ENCODE results near the gene MS4A15.

Gene MS4A15

GRCh38 chr11:60763692-60764369 lies 7.2 kb downstream of the MS4A15 start:
- Mint-ChIP-seq H3K9me3 (no peaks in the 10 kb centered on the region), H3K27ac (no peak overlapping the region), H3K27me3 (ENCODE audit: low read depth) (peaks cover 36% of the 10 kb centered on the region), H3K4me1 (ENCODE audit: low read depth) (no peaks in the 10 kb centered on the region), H3K4me3 (no peak overlapping the region), H3K36me3 (ENCODE audit: low read depth) (no peaks in the 10 kb centered on the region)

- H3K9me3 Mint-ChIP-seq, result no peaks in the 10 kb centered on the region
- H3K4me3 Mint-ChIP-seq, result no peak overlapping the region
- no peak overlapping the region for H3K27ac Mint-ChIP-seq
- H3K4me1 Mint-ChIP-seq (ENCODE audit: low read depth), result no peaks in the 10 kb centered on the region
- peaks cover 25% of the 10 kb centered on the region for H3K27me3 Mint-ChIP-seq (ENCODE audit: low read depth)
- H3K36me3 Mint-ChIP-seq (ENCODE audit: low read depth), result no peaks in the 10 kb centered on the region
These were observed 8.2 kb downstream of the MS4A15 start for GRCh38 chr11:60764879-60765278.

- H3K4me1 Mint-ChIP-seq (ENCODE audit: low read depth), result no peaks in the 10 kb centered on the region
- no peaks in the 10 kb centered on the region for H3K36me3 Mint-ChIP-seq (ENCODE audit: low read depth)
- H3K9me3 Mint-ChIP-seq, result no peaks in the 10 kb centered on the region
- no peak overlapping the region for H3K4me3 Mint-ChIP-seq
- H3K27me3 Mint-ChIP-seq (ENCODE audit: low read depth), result peaks cover 20% of the 10 kb centered on the region
- no peak overlapping the region for H3K27ac Mint-ChIP-seq
These were observed 8.7 kb downstream of the MS4A15 start for GRCh38 chr11:60765355-60765754.

GRCh38 chr11:60766547-60766946 lies 9.9 kb downstream of the MS4A15 start:
- Mint-ChIP-seq H3K9me3 (no peaks in the 10 kb centered on the region), H3K27ac (no peak overlapping the region), H3K36me3 (ENCODE audit: low read depth) (no peaks in the 10 kb centered on the region), H3K4me3 (no peak overlapping the region), H3K27me3 (ENCODE audit: low read depth) (peaks cover 8% of the 10 kb centered on the region), H3K4me1 (ENCODE audit: low read depth) (no peaks in the 10 kb centered on the region)

- Mint-ChIP-seq H3K4me3 (no peak overlapping the region), H3K27me3 (ENCODE audit: low read depth) (peaks cover 5% of the 10 kb centered on the region), H3K9me3 (no peaks in the 10 kb centered on the region), H3K36me3 (ENCODE audit: low read depth) (no peaks in the 10 kb centered on the region), H3K27ac (no peak overlapping the region), H3K4me1 (ENCODE audit: low read depth) (no peaks in the 10 kb centered on the region)
These were observed 10.7 kb downstream of the MS4A15 start for GRCh38 chr11:60767388-60767811.

GRCh38 chr11:60768202-60768601 lies 11.5 kb downstream of the MS4A15 start:
- no peaks in the 10 kb centered on the region for H3K4me1 Mint-ChIP-seq (ENCODE audit: low read depth)
- H3K4me3 Mint-ChIP-seq, result no peak overlapping the region
- H3K27ac Mint-ChIP-seq, result no peak overlapping the region
- H3K27me3 Mint-ChIP-seq (ENCODE audit: low read depth), result peaks cover 5% of the 10 kb centered on the region
- H3K36me3 Mint-ChIP-seq (ENCODE audit: low read depth), result no peaks in the 10 kb centered on the region
- no peaks in the 10 kb centered on the region for H3K9me3 Mint-ChIP-seq

GRCh38 chr11:60769273-60769672 lies 12.6 kb downstream of the MS4A15 start:
- Mint-ChIP-seq H3K4me1 (ENCODE audit: low read depth) (no peaks in the 10 kb centered on the region), H3K27ac (no peak overlapping the region), H3K27me3 (ENCODE audit: low read depth) (peaks cover 5% of the 10 kb centered on the region), H3K36me3 (ENCODE audit: low read depth) (no peaks in the 10 kb centered on the region), H3K9me3 (no peaks in the 10 kb centered on the region), H3K4me3 (no peak overlapping the region)

- Mint-ChIP-seq H3K4me1 (ENCODE audit: low read depth) (no peaks in the 10 kb centered on the region), H3K4me3 (no peak overlapping the region)
These were observed 13.1 kb downstream of the MS4A15 start for GRCh38 chr11:60769811-60770210.

GRCh38 chr11:60771146-60771545 lies 14.5 kb downstream of the MS4A15 start:
- Mint-ChIP-seq H3K4me3 (no peak overlapping the region), H3K36me3 (ENCODE audit: low read depth) (no peaks in the 10 kb centered on the region), H3K4me1 (ENCODE audit: low read depth) (peaks cover 3% of the 10 kb centered on the region), H3K27me3 (ENCODE audit: low read depth) (peaks cover 5% of the 10 kb centered on the region), H3K27ac (no peak overlapping the region), H3K9me3 (no peaks in the 10 kb centered on the region)

More at GRCh38 chr11:60769811-60770210, 13.1 kb downstream of the MS4A15 start:
- no peaks in the 10 kb centered on the region for H3K36me3 Mint-ChIP-seq (ENCODE audit: low read depth)
- H3K9me3 Mint-ChIP-seq, result no peaks in the 10 kb centered on the region
- peaks cover 5% of the 10 kb centered on the region for H3K27me3 Mint-ChIP-seq (ENCODE audit: low read depth)
- no peak overlapping the region for H3K27ac Mint-ChIP-seq

- Mint-ChIP-seq H3K27me3 (ENCODE audit: low read depth) (peaks cover 2% of the 10 kb centered on the region), H3K27ac (no peak overlapping the region), H3K36me3 (ENCODE audit: low read depth) (no peaks in the 10 kb centered on the region), H3K4me1 (ENCODE audit: low read depth) (peaks cover 3% of the 10 kb centered on the region), H3K4me3 (no peak overlapping the region), H3K9me3 (no peaks in the 10 kb centered on the region)
These were observed 15.3 kb downstream of the MS4A15 start for GRCh38 chr11:60771879-60772525.

GRCh38 chr11:60772666-60773065 lies 16.0 kb downstream of the MS4A15 start:
- Mint-ChIP-seq H3K4me1 (ENCODE audit: low read depth) (peaks cover 3% of the 10 kb centered on the region), H3K27me3 (ENCODE audit: low read depth) (peaks cover 6% of the 10 kb centered on the region), H3K36me3 (ENCODE audit: low read depth) (no peaks in the 10 kb centered on the region), H3K4me3 (no peak overlapping the region), H3K9me3 (no peaks in the 10 kb centered on the region), H3K27ac (no peak overlapping the region)

- Mint-ChIP-seq H3K4me3 (peak overlapping the region; percentile 25), H3K36me3 (ENCODE audit: low read depth) (no peaks in the 10 kb centered on the region), H3K9me3 (no peaks in the 10 kb centered on the region), H3K27me3 (ENCODE audit: low read depth) (peaks cover 11% of the 10 kb centered on the region), H3K4me1 (ENCODE audit: low read depth) (peaks cover 3% of the 10 kb centered on the region), H3K27ac (no peak overlapping the region)
These were observed 18.1 kb downstream of the MS4A15 start for GRCh38 chr11:60774726-60775125.

- Mint-ChIP-seq H3K4me3 (no peak overlapping the region), H3K27me3 (ENCODE audit: low read depth) (peaks cover 11% of the 10 kb centered on the region), H3K9me3 (no peaks in the 10 kb centered on the region), H3K4me1 (ENCODE audit: low read depth) (peaks cover 3% of the 10 kb centered on the region), H3K36me3 (ENCODE audit: low read depth) (no peaks in the 10 kb centered on the region), H3K27ac (no peak overlapping the region)
These were observed 18.8 kb downstream of the MS4A15 start for GRCh38 chr11:60775420-60775961.

GRCh38 chr11:60776167-60776566 lies 19.5 kb downstream of the MS4A15 start:
- Mint-ChIP-seq H3K4me1 (ENCODE audit: low read depth) (peaks cover 3% of the 10 kb centered on the region), H3K4me3 (no peak overlapping the region), H3K27me3 (ENCODE audit: low read depth) (peaks cover 11% of the 10 kb centered on the region), H3K36me3 (ENCODE audit: low read depth) (no peaks in the 10 kb centered on the region), H3K9me3 (no peaks in the 10 kb centered on the region), H3K27ac (no peak overlapping the region)

GRCh38 chr11:60777106-60777505 lies 20.4 kb downstream of the MS4A15 start:
- no peak overlapping the region for H3K4me3 Mint-ChIP-seq
- peaks cover 3% of the 10 kb centered on the region for H3K4me1 Mint-ChIP-seq (ENCODE audit: low read depth)
- H3K9me3 Mint-ChIP-seq, result no peaks in the 10 kb centered on the region
- peaks cover 11% of the 10 kb centered on the region for H3K27me3 Mint-ChIP-seq (ENCODE audit: low read depth)
- H3K36me3 Mint-ChIP-seq (ENCODE audit: low read depth), result no peaks in the 10 kb centered on the region
- H3K27ac Mint-ChIP-seq, result no peak overlapping the region
